Measurements from ENCODE around the gene PNMA6E. TPM values are rescaled to one million over a fixed set of nuclear protein-coding genes. Genes with fewer than 3 reads are reported as not detected.

The PNMA6E gene
- total RNA-seq, 1 experiment from 2014 or later, result not detected

GRCh38 chrX:153435845-153436244 lies 34.7 kb upstream of the PNMA6E start:
- no peak for DNase-seq (ENCODE audit: low read depth)

- no peak for DNase-seq (ENCODE audit: low read depth)
These were observed 33.7 kb upstream of the PNMA6E start for GRCh38 chrX:153434801-153435200.

GRCh38 chrX:153433781-153434285 lies 32.7 kb upstream of the PNMA6E start:
- no peak for DNase-seq (ENCODE audit: low read depth)

- no peak for DNase-seq (ENCODE audit: low read depth)
These were observed 32.1 kb upstream of the PNMA6E start for GRCh38 chrX:153433161-153433680.

GRCh38 chrX:153430796-153431195 lies 29.6 kb upstream of the PNMA6E start:
- no peak for DNase-seq (ENCODE audit: low read depth)

- no peak for DNase-seq (ENCODE audit: low read depth)
These were observed 25.1 kb upstream of the PNMA6E start for GRCh38 chrX:153426204-153426603.

GRCh38 chrX:153423652-153424051 lies 22.5 kb upstream of the PNMA6E start:
- no peak for DNase-seq (ENCODE audit: low read depth)

GRCh38 chrX:153421856-153422255 lies 20.7 kb upstream of the PNMA6E start:
- DNase-seq (ENCODE audit: low read depth), result no peak

- no peak for DNase-seq (ENCODE audit: low read depth)
These were observed 19.9 kb upstream of the PNMA6E start for GRCh38 chrX:153420851-153421599.

GRCh38 chrX:153417637-153418036 lies 16.5 kb upstream of the PNMA6E start:
- no peak for DNase-seq (ENCODE audit: low read depth)

- DNase-seq (ENCODE audit: low read depth), result no peak
These were observed 15.8 kb upstream of the PNMA6E start for GRCh38 chrX:153416781-153417450.

- DNase-seq (ENCODE audit: low read depth), result no peak
These were observed 13.8 kb upstream of the PNMA6E start for GRCh38 chrX:153414856-153415510.

GRCh38 chrX:153413731-153414130 lies 12.6 kb upstream of the PNMA6E start:
- no peak for DNase-seq (ENCODE audit: low read depth)

GRCh38 chrX:153412746-153413720 lies 11.9 kb upstream of the PNMA6E start:
- DNase-seq (ENCODE audit: low read depth), result no peak

GRCh38 chrX:153411988-153412574 lies 10.9 kb upstream of the PNMA6E start:
- no peak for DNase-seq (ENCODE audit: low read depth)

- DNase-seq (ENCODE audit: low read depth), result no peak
These were observed 10.3 kb upstream of the PNMA6E start, which contains the start of gene ZFP92 for GRCh38 chrX:153411255-153411987. ZFP92 (plus strand) TSS chrX:153411472; CDS start chrX:153418323, 6,851 bp downstream.

GRCh38 chrX:153410888-153411254 lies 9.7 kb upstream of the PNMA6E start:
- DNase-seq (ENCODE audit: low read depth), result no peak

GRCh38 chrX:153410373-153410772 lies 9.2 kb upstream of the PNMA6E start:
- DNase-seq (ENCODE audit: low read depth), result no peak

- no peak for DNase-seq (ENCODE audit: low read depth)
These were observed 8.4 kb upstream of the PNMA6E start for GRCh38 chrX:153409414-153410101.

Data from LHCN-M2 (cell line).